Peyer's patch (tissue), 4 donors: ENCODE measurements around the gene SYNPO2. TPM values are rescaled to one million over a fixed set of nuclear protein-coding genes. Genes with fewer than 3 reads are reported as not detected.
A peak's percentile ranks its signal among the peaks of the same experiment; 100 is the strongest.

Experiments
- DNase-seq, 3 donors: peaks; one replicate each; pipeline ENCODE4 v3.0.0-alpha.2; 2017 to 2019
- H3K27ac ChIP-seq, 4 donors: fragments of 200-600 bp; sonication (generic); one replicate each; pipeline ENCODE4 v1.5.1; 2016 to 2019
- H3K27me3 ChIP-seq, 2 donors: fragments of 200-600 bp; sonication (generic); one replicate each; pipeline ENCODE4 v1.5.1; 2019
- H3K36me3 ChIP-seq, 3 donors: fragments of 200-600 bp; sonication (generic); one replicate each; pipeline ENCODE4 v1.5.1; 2016 to 2019
- H3K4me1 ChIP-seq, 4 donors: fragments of 200-600 bp; sonication (generic); one replicate each; pipeline ENCODE4 v1.5.1; 2016 to 2019
- H3K4me3 ChIP-seq, 4 donors: fragments of 200-600 bp; sonication (generic); 1 replicate in 3 of 4; 2 replicates in 1 of 4; pipeline ENCODE4 v1.5.1; 2016 to 2019; ENCODE audit warnings: mild to moderate bottlenecking in 1 of 4
- H3K9me3 ChIP-seq, 4 donors: fragments of 200-600 bp; sonication (generic); one replicate each; pipeline ENCODE4 v1.5.1; 2016 to 2019; ENCODE audit warnings: mild to moderate bottlenecking in 1 of 4
- CTCF ChIP-seq, 6 experiments: fragments of 450-650 bp in 4 of 6; fragments of 200-600 bp in 2 of 6; sonication (generic) in 1 of 6; IDR thresholded peaks; one replicate each; pipeline ENCODE4 v1.5.1; 2017 to 2019; ENCODE audit warnings: antibody characterized with exemption in 6 of 6, mild to moderate bottlenecking in 3 of 6, moderate library complexity in 1 of 6
- POLR2A ChIP-seq, 2 donors: fragments of 450-650 bp; IDR thresholded peaks; one replicate each; pipeline ENCODE4 v1.5.1; 2017; ENCODE audit warnings: antibody characterized with exemption in 2 of 2, mild to moderate bottlenecking in 2 of 2, moderate library complexity in 2 of 2
- total RNA-seq, 4 donors: library from RNA; depleted of rRNA; stranded (reverse); fragments of >200 nt; gene quantifications; one replicate each; pipeline ENCODE4 v1.1.0, GENCODE V29; 2016

SYNPO2 gene
- total RNA-seq: 10 to 100 TPM; 24.9 to 77.6 (median 41.1) TPM

GRCh38 chr4:118888666-118889311, at the start of gene SYNPO2:
TSS of gene SYNPO2 (plus strand) at chr4:118888854. CDS start at chr4:118889037, 183 bp downstream.
- Histone ChIP-seq H3K27ac (peak within 1 kb of the TSS; percentile 40 to 81 (median 64)), H3K4me3 (peak within 1 kb of the TSS; percentile 31 to 63 (median 46)), H3K4me1 (peaks cover 0 to 7% (median 4%) of the 10 kb centered on the region in 4 donors), H3K9me3 (no peaks in the 10 kb centered on the region), H3K27me3 (no peaks in the 10 kb centered on the region), H3K36me3 (no peaks in the 10 kb centered on the region)
- TF ChIP-seq CTCF (IDR thresholded peaks at IDR 0.05): no peak
- peak in 1 of 2 donors; percentile 26 for TF ChIP-seq POLR2A (IDR thresholded peaks at IDR 0.05)
- DNase-seq: peak; percentile 31 to 76 (median 72)

- no peaks in the 10 kb centered on the region for H3K9me3 ChIP-seq
- DNase-seq: no peak
- no peak for TF ChIP-seq POLR2A (IDR thresholded peaks at IDR 0.05)
- no peak for TF ChIP-seq CTCF (IDR thresholded peaks at IDR 0.05)
- no peak overlapping the region for H3K4me3 ChIP-seq
- peaks cover 0 to 10% (median 3%) of the 10 kb centered on the region in 4 donors for H3K4me1 ChIP-seq
- H3K36me3 ChIP-seq: no peaks in the 10 kb centered on the region
- H3K27ac ChIP-seq: no peak overlapping the region
- H3K27me3 ChIP-seq: no peaks in the 10 kb centered on the region
Observed at GRCh38 chr4:118839221-118839927, 49.3 kb upstream of the SYNPO2 start.

- Histone ChIP-seq H3K4me1 (peaks cover 0 to under 1% (median 0%) of the 10 kb centered on the region in 4 donors), H3K27me3 (no peaks in the 10 kb centered on the region), H3K4me3 (no peak overlapping the region), H3K9me3 (no peaks in the 10 kb centered on the region), H3K27ac (no peak overlapping the region), H3K36me3 (no peaks in the 10 kb centered on the region)
- no peak for TF ChIP-seq POLR2A (IDR thresholded peaks at IDR 0.05)
- TF ChIP-seq CTCF (IDR thresholded peaks at IDR 0.05): no peak
- DNase-seq: no peak
Observed at GRCh38 chr4:118842055-118842454, 46.6 kb upstream of the SYNPO2 start.

- TF ChIP-seq POLR2A (IDR thresholded peaks at IDR 0.05): no peak
Observed at GRCh38 chr4:118843237-118843636, 45.4 kb upstream of the SYNPO2 start.

GRCh38 chr4:118845552-118846050, 43.1 kb upstream of the SYNPO2 start:
- Histone ChIP-seq H3K9me3 (no peaks in the 10 kb centered on the region), H3K4me3 (no peak overlapping the region), H3K36me3 (no peaks in the 10 kb centered on the region), H3K27me3 (no peaks in the 10 kb centered on the region), H3K4me1 (no peaks in the 10 kb centered on the region), H3K27ac (no peak overlapping the region)
- TF ChIP-seq POLR2A (IDR thresholded peaks at IDR 0.05) (no peak), CTCF (IDR thresholded peaks at IDR 0.05) (no peak)
- DNase-seq: no peak

More at GRCh38 chr4:118843237-118843636, 45.4 kb upstream of the SYNPO2 start:
- Histone ChIP-seq H3K9me3 (no peaks in the 10 kb centered on the region), H3K4me3 (no peak overlapping the region), H3K27me3 (no peaks in the 10 kb centered on the region), H3K27ac (no peak overlapping the region), H3K36me3 (no peaks in the 10 kb centered on the region), H3K4me1 (no peaks in the 10 kb centered on the region)
- DNase-seq: no peak

GRCh38 chr4:118846979-118847378, 41.7 kb upstream of the SYNPO2 start:
- no peak for TF ChIP-seq CTCF (IDR thresholded peaks at IDR 0.05)
- TF ChIP-seq POLR2A (IDR thresholded peaks at IDR 0.05): no peak
- H3K4me1 ChIP-seq: no peaks in the 10 kb centered on the region
- H3K27ac ChIP-seq: no peak overlapping the region
- no peak overlapping the region for H3K4me3 ChIP-seq
- no peaks in the 10 kb centered on the region for H3K27me3 ChIP-seq
- no peak for DNase-seq
- no peaks in the 10 kb centered on the region for H3K36me3 ChIP-seq
- no peaks in the 10 kb centered on the region for H3K9me3 ChIP-seq
